GM21367 (cell line): ENCODE results near the gene KCNJ5.

Experiments used
- ATAC-seq: cut with Tn5 transposase; IDR thresholded peaks from one replicate; pipeline ENCODE4 v1.9.1; 2021; ENCODE audit not compliant: unreplicated experiment

Gene KCNJ5

GRCh38 chr11:128947773-128948172, 56.6 kb downstream of the KCNJ5 start:
- ATAC-seq: no peak

GRCh38 chr11:128948583-128948982, 57.4 kb downstream of the KCNJ5 start:
- no peak for ATAC-seq

GRCh38 chr11:128949791-128950454, 58.8 kb downstream of the KCNJ5 start:
- no peak for ATAC-seq

- ATAC-seq: no peak
Measured at GRCh38 chr11:128953151-128953550, 62.0 kb downstream of the KCNJ5 start.

- no peak for ATAC-seq
Measured at GRCh38 chr11:128955636-128956035, 64.5 kb downstream of the KCNJ5 start.

GRCh38 chr11:128956401-128957201, 65.4 kb downstream of the KCNJ5 start:
- peak; percentile 53 for ATAC-seq

GRCh38 chr11:128957202-128957482, 66.0 kb downstream of the KCNJ5 start:
- ATAC-seq: no peak

GRCh38 chr11:128961645-128962044, 70.5 kb downstream of the KCNJ5 start:
- no peak for ATAC-seq

- ATAC-seq: no peak
Measured at GRCh38 chr11:128962896-128963295, 71.7 kb downstream of the KCNJ5 start.

GRCh38 chr11:128963744-128964325, 72.7 kb downstream of the KCNJ5 start:
- no peak for ATAC-seq

- no peak for ATAC-seq
Measured at GRCh38 chr11:128964463-128964930, 73.3 kb downstream of the KCNJ5 start.

- peak; percentile 99 for ATAC-seq
Measured at GRCh38 chr11:128965485-128965884, 74.3 kb downstream of the KCNJ5 start.

GRCh38 chr11:128967578-128967977, 76.4 kb downstream of the KCNJ5 start:
- no peak for ATAC-seq

GRCh38 chr11:128968916-128969315, 77.8 kb downstream of the KCNJ5 start:
- ATAC-seq: no peak
